H1 (cell line): ENCODE results near the gene SAG. TPM values are rescaled to one million over a fixed set of nuclear protein-coding genes. Genes with fewer than 3 reads are reported as not detected.

ENCODE experiments used
- CTCF ChIA-PET: fragments of 300-600 bp; sonication (Branson Sonifier 250); formaldehyde crosslinking; loops from one replicate; lab custom pipeline; 2021; ENCODE audit not compliant: partially characterized antibody; lab: Charles Lee
- POLR2A ChIA-PET: fragments of 300-600 bp; sonication (Branson Sonifier 250); formaldehyde crosslinking; loops from one replicate; lab custom pipeline; 2021; ENCODE audit warnings: inconsistent platforms; ENCODE audit not compliant: partially characterized antibody; lab: Charles Lee
- DNase-seq, 2 experiments: peaks; one replicate each; pipeline versions ENCODE4 v3.0.0 to v3.0.0-alpha.2; 2010 to 2022; ENCODE audit warnings: low spot score in 2 of 2, low read depth in 1 of 2, mixed read lengths in 1 of 2
- FAIRE-seq: peaks from 2 replicates; lab custom pipeline; 2011; peaks lifted over from hg19 to GRCh38; lab: Jason Lieb, UNC
- H2AFZ ChIP-seq: 2 replicates; pipeline ENCODE4 v1.8.1; 2012; ENCODE audit warnings: low read length, inconsistent platforms
- H2AK5ac ChIP-seq: 2 replicates; pipeline ENCODE4 v1.6.1; 2013; ENCODE audit warnings: low read depth, low read length
- H2BK120ac ChIP-seq: replicated peaks from 2 replicates; pipeline ENCODE3; 2013; ENCODE audit warnings: low read depth, low read length, inconsistent platforms
- H2BK12ac ChIP-seq: 2 replicates; pipeline ENCODE4 v1.6.1; 2013; ENCODE audit warnings: low read depth, low read length
- H2BK15ac ChIP-seq: 2 replicates; pipeline ENCODE4 v1.6.1; 2013; ENCODE audit warnings: low read length
- H2BK20ac ChIP-seq: 2 replicates; pipeline ENCODE4 v1.6.1; 2013; ENCODE audit warnings: low read length
- H2BK5ac ChIP-seq: 2 replicates; pipeline ENCODE4 v1.6.1; 2013; ENCODE audit warnings: low read depth, low read length
- H3K14ac ChIP-seq: 2 replicates; pipeline ENCODE4 v1.6.1; 2013; ENCODE audit warnings: inconsistent platforms; ENCODE audit not compliant: insufficient read length
- H3K18ac ChIP-seq: 2 replicates; pipeline ENCODE4 v1.6.1; 2013; ENCODE audit warnings: low read length; ENCODE audit errors: extremely low read depth
- H3K23ac ChIP-seq: 2 replicates; pipeline ENCODE4 v1.6.1; 2013; ENCODE audit warnings: inconsistent platforms; ENCODE audit not compliant: insufficient read length
- H3K23me2 ChIP-seq: 2 replicates; pipeline ENCODE4 v1.6.1; 2013; ENCODE audit warnings: low read depth, low read length
- H3K27ac ChIP-seq: 2 replicates; pipeline ENCODE4 v1.6.1; 2011; ENCODE audit warnings: low read depth, low read length, inconsistent platforms
- H3K27me3 ChIP-seq, 4 experiments: replicated peaks in 1 of 4; 1 replicate in 1 of 4; 2 replicates in 3 of 4; pipeline versions ENCODE4 v1.6.1 to v1.8.1; 2011 to 2013; ENCODE audit warnings: low read length in 3 of 4, mild to moderate bottlenecking in 3 of 4, inconsistent platforms in 2 of 4, mixed read lengths in 2 of 4, moderate library complexity in 1 of 4; ENCODE audit not compliant: control insufficient read depth in 3 of 4, insufficient read depth in 3 of 4; ENCODE audit errors: extremely low read depth in 1 of 4
- H3K36me3 ChIP-seq, 4 experiments: 2 replicates each; pipeline versions ENCODE4 v1.6.1 to v1.8.1; 2011 to 2013; ENCODE audit warnings: mild to moderate bottlenecking in 4 of 4, low read length in 3 of 4, moderate library complexity in 2 of 4, control low read depth in 1 of 4, inconsistent platforms in 1 of 4; ENCODE audit not compliant: insufficient read depth in 4 of 4, control insufficient read depth in 2 of 4
- H3K4ac ChIP-seq: replicated peaks from 2 replicates; pipeline ENCODE3; 2013; ENCODE audit warnings: low read length, low read depth, mixed read lengths, inconsistent platforms; ENCODE audit not compliant: insufficient read length
- H3K4me1 ChIP-seq, 4 experiments: replicated peaks in 1 of 4; 1 replicate in 1 of 4; 2 replicates in 3 of 4; pipeline versions ENCODE4 v1.6.1 to v1.8.1; 2011 to 2013; ENCODE audit warnings: low read length in 3 of 4, inconsistent platforms in 2 of 4, mixed read lengths in 1 of 4; ENCODE audit not compliant: insufficient read depth in 4 of 4, control insufficient read depth in 3 of 4
- H3K4me2 ChIP-seq, 2 experiments: 2 replicates each; pipeline versions ENCODE4 v1.6.1 to v1.8.1; 2011 to 2013; ENCODE audit warnings: low read depth in 2 of 2, low read length in 2 of 2, control low read depth in 1 of 2, inconsistent platforms in 1 of 2, mild to moderate bottlenecking in 1 of 2; ENCODE audit not compliant: insufficient read depth in 1 of 2
- H3K4me3 ChIP-seq, 4 experiments: fragments of 200-600, 300-600 bp in 1 of 4; sonication (generic), shearing (Covaris generic), sonication (Bioruptor Twin) in 1 of 4; 2 replicates each; pipeline versions ENCODE4 v1.5.1 to v1.8.1; 2011 to 2016; ENCODE audit warnings: low read length in 4 of 4, low read depth in 3 of 4, control low read depth in 2 of 4, inconsistent platforms in 2 of 4, mild to moderate bottlenecking in 2 of 4, mixed read lengths in 1 of 4, moderate library complexity in 1 of 4; ENCODE audit not compliant: insufficient read depth in 2 of 4; ENCODE audit errors: extremely low read depth in 1 of 4
- H3K56ac ChIP-seq: replicated peaks from 2 replicates; pipeline ENCODE3; 2013; ENCODE audit warnings: low read depth, mild to moderate bottlenecking, mixed read lengths, low read length, inconsistent platforms; ENCODE audit not compliant: insufficient read length
- H3K79me1 ChIP-seq: 2 replicates; pipeline ENCODE4 v1.6.1; 2013; ENCODE audit warnings: low read depth, low read length, control low read depth
- H3K79me2 ChIP-seq, 2 experiments: 2 replicates each; pipeline versions ENCODE4 v1.6.1 to v1.8.1; 2012 to 2013; ENCODE audit warnings: low read length in 2 of 2, mild to moderate bottlenecking in 2 of 2, inconsistent platforms in 1 of 2; ENCODE audit not compliant: insufficient read depth in 2 of 2, control insufficient read depth in 1 of 2
- H3K9ac ChIP-seq, 4 experiments: replicated peaks in 1 of 4; 1 replicate in 1 of 4; 2 replicates in 3 of 4; pipeline versions ENCODE4 v1.6.1 to v1.8.1; 2011 to 2013; ENCODE audit warnings: low read depth in 3 of 4, low read length in 3 of 4, control low read depth in 2 of 4, mild to moderate bottlenecking in 2 of 4, moderate library complexity in 2 of 4, inconsistent platforms in 1 of 4; ENCODE audit errors: extremely low read depth in 1 of 4
- H3K9me3 ChIP-seq, 2 experiments: 2 replicates each; pipeline versions ENCODE4 v1.6.1 to v1.8.1; 2012 to 2013; ENCODE audit warnings: mild to moderate bottlenecking in 2 of 2, moderate library complexity in 2 of 2, control low read depth in 1 of 2, inconsistent platforms in 1 of 2, low read depth in 1 of 2, low read length in 1 of 2, mixed read lengths in 1 of 2; ENCODE audit not compliant: insufficient read depth in 2 of 2
- H4K20me1 ChIP-seq, 2 experiments: replicated peaks in 1 of 2; 2 replicates each; pipeline versions ENCODE3 to v1.8.1; 2011 to 2013; ENCODE audit warnings: inconsistent platforms in 2 of 2, low read length in 2 of 2, mild to moderate bottlenecking in 1 of 2; ENCODE audit not compliant: insufficient read depth in 2 of 2, control insufficient read depth in 1 of 2
- H4K5ac ChIP-seq: 2 replicates; pipeline ENCODE4 v1.6.1; 2013; ENCODE audit warnings: low read length, low read depth, mixed read lengths, inconsistent platforms; ENCODE audit not compliant: insufficient read length
- H4K8ac ChIP-seq: 2 replicates; pipeline ENCODE4 v1.8.0; 2013; ENCODE audit warnings: mild to moderate bottlenecking, moderate library complexity, low read length, inconsistent platforms; ENCODE audit not compliant: insufficient read depth; ENCODE audit errors: extremely low read depth
- H4K91ac ChIP-seq: replicated peaks from 2 replicates; pipeline ENCODE3; 2013; ENCODE audit warnings: low read length, mixed read lengths, inconsistent platforms; ENCODE audit not compliant: insufficient read length
- CBX8 ChIP-seq: fragments of 300-800, 300-1000 bp; sonication (generic); IDR thresholded peaks from 2 replicates; pipeline ENCODE4 v1.7.1; 2016; ENCODE audit warnings: low read depth, low read length, borderline replicate concordance
- EZH2 ChIP-seq: fragments of 200-600 bp; sonication (generic); IDR thresholded peaks from 2 replicates; pipeline ENCODE4 v1.7.1; 2012; ENCODE audit warnings: low read depth, mild to moderate bottlenecking, moderate library complexity, low read length, inconsistent platforms; ENCODE audit not compliant: severe bottlenecking
- FOSL1 ChIP-seq: IDR thresholded peaks from 2 replicates; pipeline ENCODE4 v1.6.1; 2011; ENCODE audit warnings: mild to moderate bottlenecking, low read depth, low read length, moderate library complexity; ENCODE audit not compliant: insufficient read depth
- JUN ChIP-seq: IDR thresholded peaks from 2 replicates; pipeline ENCODE4 v1.6.1; 2011; ENCODE audit warnings: low read depth, mild to moderate bottlenecking, improper control_type of control experiment, low read length
- KDM1A ChIP-seq: fragments of 200-600, 300-600 bp; sonication (generic); IDR thresholded peaks from 2 replicates; pipeline ENCODE4 v1.7.1; 2016; ENCODE audit warnings: mild to moderate bottlenecking, low read length, borderline replicate concordance
- MAX ChIP-seq: IDR thresholded peaks from 2 replicates; pipeline ENCODE4 v1.6.1; 2012; ENCODE audit warnings: inconsistent platforms
- NRF1 ChIP-seq: IDR thresholded peaks from 2 replicates; pipeline ENCODE4 v1.6.1; 2011; ENCODE audit warnings: mild to moderate bottlenecking, low read depth, low read length, improper control_type of control experiment
- RXRA ChIP-seq: IDR thresholded peaks from 2 replicates; pipeline ENCODE4 v1.6.1; 2011; ENCODE audit warnings: low read depth, mild to moderate bottlenecking, low read length, moderate library complexity; ENCODE audit not compliant: insufficient read depth
- TBP ChIP-seq: IDR thresholded peaks from 2 replicates; pipeline ENCODE4 v1.6.1; 2011; ENCODE audit warnings: low read depth, low read length, improper control_type of control experiment
- YY1 ChIP-seq: IDR thresholded peaks from 2 replicates; pipeline ENCODE4 v1.6.1; 2011; ENCODE audit warnings: low read depth, mild to moderate bottlenecking, low read length
- ZNF274 ChIP-seq: IDR thresholded peaks from 2 replicates; pipeline ENCODE4 v1.7.0; 2012; ENCODE audit warnings: low read length, borderline replicate concordance; ENCODE audit errors: extremely low read depth
- WGBS, 2 experiments: shearing (Covaris generic) in 1 of 2; methylation state at CpG; one replicate each; pipeline versions ENCODE4 v1.1.6 to v1.1.7; 2013 to 2015; ENCODE audit warnings: low lambda C conversion rate in 2 of 2, mixed read lengths in 2 of 2, inconsistent platforms in 1 of 2, low coverage in 1 of 2, missing lambda C conversion rate in 1 of 2; ENCODE audit not compliant: insufficient replicate concordance in 2 of 2, insufficient coverage in 1 of 2, insufficient read length in 1 of 2; ENCODE audit errors: extremely low coverage in 1 of 2, missing lambda C conversion rate in 1 of 2; 5-methylcytosine and 5-hydroxymethylcytosine counted together
- polyA plus RNA-seq, 7 experiments: library from polyadenylated mRNA; depleted of rRNA in 3 of 7; stranded (reverse) in 5 of 7; unstranded in 2 of 7; fragments of >200 nt in 5 of 7; fragments of 200-250 nt in 2 of 7; gene quantifications; 1 replicate in 5 of 7; 2 replicates in 1 of 7; 4 replicates in 1 of 7; pipeline versions ENCODE4 v1.2.1 to v1.2.3, GENCODE V29; 2011 to 2013; ENCODE audit warnings: missing spikeins in 2 of 7, mixed read lengths in 2 of 7
- total RNA-seq: library from RNA; stranded (reverse); fragmentation: NEBNext Ultra II Directional; extraction: Animal tissue kit (Norgen Biotek cat#: 25700); gene quantifications from 2 replicates; pipeline ENCODE4 v1.2.1, GENCODE V29; 2021
- TF ChIP-seq, protein P1 (sequence below): IDR thresholded peaks from 2 replicates; pipeline ENCODE4 v1.6.1; 2012; ENCODE audit warnings: low read length, inconsistent platforms

Gene SAG
- total and polyA plus RNA-seq, 2 of the 8 experiments (the other 6 are each of a cell fraction or from before 2014, with no cell fraction given) = not detected

DNA sequence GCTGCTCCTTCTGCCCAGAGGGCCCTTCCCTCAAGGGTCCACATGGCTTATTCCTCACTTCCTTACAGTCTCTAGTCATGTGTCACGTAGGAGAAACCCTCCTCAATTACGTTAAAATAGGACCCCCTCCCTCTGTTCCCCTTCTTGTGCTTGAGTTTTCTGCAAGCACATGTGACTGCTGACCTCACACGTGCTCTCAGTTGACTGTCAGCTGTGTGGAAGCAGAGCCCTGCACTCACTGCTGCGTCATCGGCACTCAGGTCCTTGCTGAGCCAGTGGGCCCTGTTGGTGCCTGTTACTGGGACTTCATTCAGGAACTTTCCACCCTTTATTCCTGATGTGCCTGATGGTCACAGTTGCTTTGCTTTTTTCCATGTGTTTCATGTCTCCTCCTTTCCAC, 45.1 kb upstream of the SAG start:
- peaks cover 28 to 91% (median 75%) of the 10 kb centered on the region in 4 experiments for H3K36me3 ChIP-seq
- no peak overlapping the region for H4K91ac ChIP-seq
- no peak overlapping the region for H2BK20ac ChIP-seq
- H2BK12ac ChIP-seq = no peak overlapping the region
- no peak overlapping the region for H3K4me3 ChIP-seq
- no peaks in the 10 kb centered on the region for H3K9me3 ChIP-seq
- no peak overlapping the region for H3K4ac ChIP-seq
- H3K79me1 ChIP-seq = no peaks in the 10 kb centered on the region; the same call in 1 of the 2 replicates
- H4K8ac ChIP-seq = no peak overlapping the region
- FAIRE-seq (no peak), DNase-seq (no peak)
- CTCF ChIA-PET = interaction anchor here (0.9 to 1.3 kb wide), 2 partner anchors 77 to 208 kb away, joined by 3 read pairs; no protein-coding TSS in a partner anchor
- no peak overlapping the region for H3K14ac ChIP-seq
- no peak overlapping the region for H3K27ac ChIP-seq
- H2BK15ac ChIP-seq = no peak overlapping the region
- no peak overlapping the region for H3K4me2 ChIP-seq
- H3K27me3 ChIP-seq = no peaks in the 10 kb centered on the region
- 95% methylated on average over 5 of the region's 5 CpGs; no CpG with 5 or more reads in 1 of the 2 experiments for WGBS, 2 experiments
- no peak overlapping the region for H2BK5ac ChIP-seq
- no peak overlapping the region for H3K18ac ChIP-seq
- H3K79me2 ChIP-seq = peaks cover 0 to 20% of the 10 kb centered on the region in 2 experiments; a peak in 3 of 4 replicates
- H4K20me1 ChIP-seq = peaks cover 7% of the 10 kb centered on the region in 2 experiments
- H2AFZ ChIP-seq = no peak overlapping the region
- H2BK120ac ChIP-seq = no peak overlapping the region
- H3K23me2 ChIP-seq = no peaks in the 10 kb centered on the region
- POLR2A ChIA-PET = no interaction called here
- no peak overlapping the region for H3K56ac ChIP-seq
- H4K5ac ChIP-seq = no peak overlapping the region
- H3K9ac ChIP-seq = no peak overlapping the region
- H3K23ac ChIP-seq = no peak overlapping the region
- no peak overlapping the region for H2AK5ac ChIP-seq
- no peaks in the 10 kb centered on the region for H3K4me1 ChIP-seq
- no peak for TF ChIP-seq EZH2
- TF ChIP-seq MAX = no peak
- no peak for TF ChIP-seq FOSL1
- TF ChIP-seq, protein P1, sequence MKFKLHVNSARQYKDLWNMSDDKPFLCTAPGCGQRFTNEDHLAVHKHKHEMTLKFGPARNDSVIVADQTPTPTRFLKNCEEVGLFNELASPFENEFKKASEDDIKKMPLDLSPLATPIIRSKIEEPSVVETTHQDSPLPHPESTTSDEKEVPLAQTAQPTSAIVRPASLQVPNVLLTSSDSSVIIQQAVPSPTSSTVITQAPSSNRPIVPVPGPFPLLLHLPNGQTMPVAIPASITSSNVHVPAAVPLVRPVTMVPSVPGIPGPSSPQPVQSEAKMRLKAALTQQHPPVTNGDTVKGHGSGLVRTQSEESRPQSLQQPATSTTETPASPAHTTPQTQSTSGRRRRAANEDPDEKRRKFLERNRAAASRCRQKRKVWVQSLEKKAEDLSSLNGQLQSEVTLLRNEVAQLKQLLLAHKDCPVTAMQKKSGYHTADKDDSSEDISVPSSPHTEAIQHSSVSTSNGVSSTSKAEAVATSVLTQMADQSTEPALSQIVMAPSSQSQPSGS = no peak
- no peak for TF ChIP-seq CBX8
- TF ChIP-seq TBP = no peak
- no peak for TF ChIP-seq NRF1
- TF ChIP-seq JUN = no peak
- no peak for TF ChIP-seq RXRA
- no peak for TF ChIP-seq ZNF274
- no peak for TF ChIP-seq KDM1A
- no peak for TF ChIP-seq YY1
